ENCODE measurements around the gene TES. TPM values are rescaled to one million over a fixed set of nuclear protein-coding genes. Genes with fewer than 3 reads are reported as not detected.

Gene TES
- total RNA-seq, 1 experiment from 2014 or later = 28.2 TPM

DNA sequence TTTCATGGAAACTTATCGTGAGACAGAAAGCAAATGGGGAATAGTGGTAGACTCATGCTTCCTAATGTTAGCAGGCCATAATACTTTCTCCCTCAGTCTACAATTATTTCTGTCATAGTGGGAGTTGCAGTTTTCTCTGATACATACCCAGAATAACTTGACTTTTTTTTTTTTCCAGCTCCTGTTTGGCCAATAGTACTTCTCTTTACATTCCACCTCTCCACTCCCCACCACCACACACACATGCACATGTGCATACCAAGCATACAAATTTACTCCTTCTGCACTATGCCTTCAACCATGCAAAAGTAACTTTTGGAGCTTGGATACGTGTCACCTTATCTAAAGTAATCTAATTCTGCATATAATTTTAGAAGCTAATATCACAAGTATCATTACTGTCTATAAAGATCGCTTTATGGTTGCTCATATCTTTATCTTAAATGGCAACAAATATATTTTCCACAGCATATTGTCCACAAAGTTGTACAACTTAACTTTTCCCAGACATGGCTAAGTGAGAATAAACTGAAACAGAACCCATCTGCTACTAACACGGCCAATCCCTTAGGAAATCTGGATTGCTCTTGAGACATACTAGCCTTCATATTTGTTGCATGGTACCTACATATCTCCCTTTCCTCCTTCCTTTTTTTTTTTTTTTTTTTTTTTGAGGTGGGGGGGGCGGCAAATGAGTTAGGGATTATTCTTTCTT is 49.0 kb downstream of the TES start:
- Histone ChIP-seq H4K91ac (ENCODE audit: insufficient read length, low read depth, low read length) (no peak overlapping the region), H3K4me2 (ENCODE audit: insufficient read depth, insufficient read length, low read length) (no peak overlapping the region), H3K79me1 (ENCODE audit: insufficient read depth, low read depth, low read length, poor library complexity, severe bottlenecking) (no peaks in the 10 kb centered on the region), H2AFZ (ENCODE audit: low read length) (no peak overlapping the region), H2AK5ac (ENCODE audit: insufficient read length, low read length) (no peak overlapping the region), H3K79me2 (ENCODE audit: insufficient read depth, low read length) (no peaks in the 10 kb centered on the region), H3T11ph (ENCODE audit: low read length) (no peak overlapping the region), H2BK5ac (ENCODE audit: insufficient read length, low read length) (no peak overlapping the region), H2BK120ac (ENCODE audit: low read depth, low read length, poor library complexity, severe bottlenecking) (no peak overlapping the region), H3K56ac (ENCODE audit: insufficient read length, low read depth, low read length) (no peak overlapping the region), H2BK12ac (ENCODE audit: insufficient read length, low read depth, low read length) (no peak overlapping the region), H3K18ac (ENCODE audit: insufficient read length, low read depth, low read length) (no peak overlapping the region), H4K20me1 (ENCODE audit: control insufficient read depth, insufficient read depth, insufficient read length) (no peaks in the 10 kb centered on the region), H3K4me1 (ENCODE audit: insufficient read depth, low read length) (no peaks in the 10 kb centered on the region), H3K27ac (ENCODE audit: insufficient read length, low read depth, low read length) (no peak overlapping the region), H3K27me3 (ENCODE audit: insufficient read depth, low read length) (no peaks in the 10 kb centered on the region), H3K23ac (ENCODE audit: insufficient read length, low read depth, low read length) (no peak overlapping the region), H3K9me3 (ENCODE audit: control insufficient read depth, low read depth, low read length) (no peaks in the 10 kb centered on the region), H4K8ac (replicated peaks; ENCODE audit: insufficient read length, low read depth, low read length) (no peak overlapping the region), H2BK15ac (ENCODE audit: low read depth, low read length) (no peak overlapping the region), H2BK20ac (ENCODE audit: low read depth, low read length, poor library complexity, severe bottlenecking) (no peak overlapping the region), H3K14ac (ENCODE audit: insufficient read depth, low read length) (no peak overlapping the region), H3K4ac (ENCODE audit: low read depth, low read length) (no peak overlapping the region), H4K5ac (ENCODE audit: insufficient read length, low read depth, low read length) (no peak overlapping the region), H3K9ac (ENCODE audit: extremely low read depth, insufficient read length, low read length) (no peak overlapping the region), H3K23me2 (ENCODE audit: insufficient read length, low read depth, low read length, poor library complexity, severe bottlenecking) (no peaks in the 10 kb centered on the region)
- no peak for DNase-seq
- no peaks in the 10 kb centered on the region for H3K27me3 Mint-ChIP-seq (ENCODE audit: low read depth)
- H3K36me3 Mint-ChIP-seq (ENCODE audit: insufficient read depth in 1 of 3, low read depth in 3 of 3) = peaks cover 0 to 3% (median 0%) of the 10 kb centered on the region in 3 experiments; a peak in 2 of 7 replicates
- no peaks in the 10 kb centered on the region; a peak in 1 of 4 replicates for H3K4me1 Mint-ChIP-seq
- TF ChIP-seq, protein P1, sequence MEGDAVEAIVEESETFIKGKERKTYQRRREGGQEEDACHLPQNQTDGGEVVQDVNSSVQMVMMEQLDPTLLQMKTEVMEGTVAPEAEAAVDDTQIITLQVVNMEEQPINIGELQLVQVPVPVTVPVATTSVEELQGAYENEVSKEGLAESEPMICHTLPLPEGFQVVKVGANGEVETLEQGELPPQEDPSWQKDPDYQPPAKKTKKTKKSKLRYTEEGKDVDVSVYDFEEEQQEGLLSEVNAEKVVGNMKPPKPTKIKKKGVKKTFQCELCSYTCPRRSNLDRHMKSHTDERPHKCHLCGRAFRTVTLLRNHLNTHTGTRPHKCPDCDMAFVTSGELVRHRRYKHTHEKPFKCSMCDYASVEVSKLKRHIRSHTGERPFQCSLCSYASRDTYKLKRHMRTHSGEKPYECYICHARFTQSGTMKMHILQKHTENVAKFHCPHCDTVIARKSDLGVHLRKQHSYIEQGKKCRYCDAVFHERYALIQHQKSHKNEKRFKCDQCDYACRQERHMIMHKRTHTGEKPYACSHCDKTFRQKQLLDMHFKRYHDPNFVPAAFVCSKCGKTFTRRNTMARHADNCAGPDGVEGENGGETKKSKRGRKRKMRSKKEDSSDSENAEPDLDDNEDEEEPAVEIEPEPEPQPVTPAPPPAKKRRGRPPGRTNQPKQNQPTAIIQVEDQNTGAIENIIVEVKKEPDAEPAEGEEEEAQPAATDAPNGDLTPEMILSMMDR (conservative IDR thresholded peaks at IDR 0.05) = no peak
- no peak overlapping the region for H3K4me3 Mint-ChIP-seq
- WGBS (ENCODE audit: extremely low coverage, insufficient read length, low lambda C conversion rate) = no CpG with 5 or more reads among the region's 5 CpGs
- H3K27ac Mint-ChIP-seq = no peak overlapping the region; a peak in 1 of 7 replicates
- no peaks in the 10 kb centered on the region for H3K9me3 Mint-ChIP-seq
